Gastrocnemius medialis (tissue), 4 donors: ENCODE data around the gene LRRC15. TPM values are rescaled to one million over a fixed set of nuclear protein-coding genes. Genes with fewer than 3 reads are reported as not detected.

ENCODE experiments used
- ATAC-seq, 2 donors: fragments of 150-250 bp; one replicate each; pipeline ENCODE4 v1.9.1; 2016
- DNase-seq, 2 donors: peaks; one replicate each; pipeline ENCODE4 v3.0.0-alpha.2; 2019
- H3K27ac ChIP-seq, 4 donors: fragments of 200-600 bp; sonication (generic); 1 replicate in 1 of 4; 2 replicates in 3 of 4; pipeline ENCODE4 v1.5.1; 2016 to 2018; ENCODE audit warnings: mild to moderate bottlenecking in 2 of 4, moderate library complexity in 1 of 4
- H3K27me3 ChIP-seq, 3 donors: fragments of 200-600 bp; sonication (generic) in 2 of 3; 1 replicate in 1 of 3; 2 replicates in 2 of 3; pipeline versions ENCODE4 v1.5.1 to v1.6.0; 2016 to 2019; ENCODE audit warnings: mild to moderate bottlenecking in 1 of 3, moderate library complexity in 1 of 3
- H3K36me3 ChIP-seq, 2 donors: fragments of 200-600 bp; sonication (generic) in 1 of 2; one replicate each; pipeline ENCODE4 v1.5.1; 2017 to 2018
- H3K4me1 ChIP-seq, 2 donors: fragments of 200-600 bp; sonication (generic) in 1 of 2; one replicate each; pipeline ENCODE4 v1.5.1; 2016 to 2017; ENCODE audit warnings: mild to moderate bottlenecking in 2 of 2
- H3K4me3 ChIP-seq, 4 donors: fragments of 200-600 bp; sonication (generic) in 3 of 4; 1 replicate in 1 of 4; 2 replicates in 3 of 4; pipeline ENCODE4 v1.5.1; 2016 to 2019; ENCODE audit warnings: mild to moderate bottlenecking in 2 of 4
- H3K9me3 ChIP-seq, 3 donors: fragments of 200-600 bp; sonication (generic) in 2 of 3; 1 replicate in 1 of 3; 2 replicates in 2 of 3; pipeline ENCODE4 v1.5.1; 2016 to 2019
- CTCF ChIP-seq, 5 experiments: fragments of 450-650 bp in 3 of 5; fragments of 200-600 bp in 2 of 5; sonication (generic) in 2 of 5; IDR thresholded peaks in 4 of 5; conservative IDR thresholded peaks in 1 of 5; 1 replicate in 4 of 5; 2 replicates in 1 of 5; pipeline ENCODE4 v1.5.1; 2016 to 2019; ENCODE audit warnings: antibody characterized with exemption in 5 of 5, mild to moderate bottlenecking in 3 of 5, moderate library complexity in 3 of 5
- POLR2A ChIP-seq, 2 donors: fragments of 450-650 bp; IDR thresholded peaks; one replicate each; pipeline ENCODE4 v1.6.1; 2017; ENCODE audit warnings: antibody characterized with exemption in 2 of 2, mild to moderate bottlenecking in 2 of 2, moderate library complexity in 2 of 2
- in situ Hi-C, 4 donors: fragments of 200-750 bp; cut with MboI; loops; one replicate each; pipeline versions ENCODE4 v1.15.0 to v1.8.0; 2017; ENCODE audit warnings: low sequenced_read_pairs in 4 of 4
- intact Hi-C: fragments of 100-400 bp; cut with DNase I; formaldehyde crosslinking; loops from one replicate; pipeline ENCODE4 v1.15.1; 2023; ENCODE audit warnings: low total_unique reads
- total RNA-seq, 4 donors: library from RNA; depleted of rRNA; stranded (reverse); fragments of >200 nt; gene quantifications; one replicate each; pipeline versions ENCODE4 v1.1.0 to v1.2.3, GENCODE V29; 2016

The LRRC15 gene
- total RNA-seq, 4 donors from 2014 or later, result 0.05 TPM; not detected in 3

GRCh38 chr3:194322678-194323211, 46.8 kb downstream of the LRRC15 start:
- peak; percentile 49 to 61 for DNase-seq
- Histone ChIP-seq H3K27ac (peak overlapping the region in 1 of 4 donors; percentile 90), H3K9me3 (no peaks in the 10 kb centered on the region), H3K4me3 (no peak overlapping the region), H3K36me3 (no peaks in the 10 kb centered on the region), H3K4me1 (peaks cover 7 to 10% of the 10 kb centered on the region in 2 donors), H3K27me3 (peaks cover 0 to 5% (median 2%) of the 10 kb centered on the region in 3 donors)
- in situ Hi-C loops, result loop anchor here in 1 of 4 donors (10.0 kb wide), 1 partner anchor 258 kb away; no protein-coding TSS in a partner anchor
- TF ChIP-seq CTCF (IDR thresholded peaks at IDR 0.05 in 4 of 5, conservative IDR thresholded peaks at IDR 0.05 in 1 of 5) (no peak), POLR2A (IDR thresholded peaks at IDR 0.05) (no peak)
- intact Hi-C loops, result loop anchor here (2.0 to 5.0 kb wide), 4 partner anchors 46 to 325 kb away; no protein-coding TSS in a partner anchor
- ATAC-seq, result peak; percentile 15 to 24

DNA sequence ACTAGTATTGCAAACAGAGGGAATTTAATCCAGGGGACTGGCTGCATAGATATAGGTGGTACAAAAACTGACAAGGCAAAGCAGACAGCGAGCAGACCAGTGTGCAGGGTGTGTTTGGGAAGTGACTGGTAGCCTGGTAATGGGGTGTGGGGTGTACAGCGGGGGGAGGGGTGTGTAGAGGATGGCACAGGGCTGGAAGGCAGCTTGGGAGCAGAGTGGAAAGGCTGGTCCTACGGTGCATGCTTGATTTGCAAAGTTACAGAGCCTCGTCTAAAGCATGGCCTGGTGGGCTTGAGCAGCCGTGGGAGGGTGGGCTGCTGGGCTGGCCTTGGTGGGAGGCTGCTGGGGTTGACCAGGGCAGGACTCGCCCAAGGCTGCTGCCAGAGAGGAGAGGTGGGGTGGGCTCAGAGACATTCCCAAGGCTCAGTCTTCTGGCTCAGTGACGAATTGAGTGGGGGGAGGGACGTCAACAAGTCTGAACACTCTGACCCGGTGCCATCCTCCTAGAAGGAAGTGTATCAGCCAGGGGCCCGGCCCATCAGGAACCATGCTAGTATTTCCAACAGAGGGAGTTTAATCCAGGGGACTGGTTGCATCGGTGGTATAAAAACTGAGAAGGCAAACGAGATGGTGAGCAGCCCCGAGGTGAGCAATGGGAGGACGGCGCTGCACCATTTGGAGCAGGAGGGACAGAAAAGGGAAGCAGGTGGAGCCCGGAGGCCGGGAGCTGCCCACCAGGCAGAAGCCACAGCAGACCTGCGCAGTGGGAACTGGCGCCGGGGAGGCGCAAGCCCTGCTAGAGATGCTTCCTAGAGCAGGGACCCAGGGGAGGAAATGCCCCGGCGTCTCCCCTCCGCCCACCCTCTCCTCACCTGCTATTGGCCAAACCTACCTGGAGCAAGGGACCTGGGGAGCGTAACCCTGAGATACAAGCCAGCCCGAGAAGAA, 47.6 kb downstream of the LRRC15 start:
- TF ChIP-seq POLR2A (IDR thresholded peaks at IDR 0.05) (no peak), CTCF (IDR thresholded peaks at IDR 0.05 in 4 of 5, conservative IDR thresholded peaks at IDR 0.05 in 1 of 5) (no peak)
- Histone ChIP-seq H3K4me1 (peaks cover 7 to 10% of the 10 kb centered on the region in 2 donors), H3K4me3 (no peak overlapping the region), H3K27me3 (peaks cover 0 to 5% (median 5%) of the 10 kb centered on the region in 3 donors), H3K36me3 (no peaks in the 10 kb centered on the region), H3K27ac (no peak overlapping the region), H3K9me3 (no peaks in the 10 kb centered on the region)
- DNase-seq (no peak), ATAC-seq (no peak)
- in situ Hi-C loops, result loop anchor here in 1 of 4 donors (10.0 kb wide), 1 partner anchor 257 kb away; no protein-coding TSS in a partner anchor
- intact Hi-C loops, result loop anchor here (2.0 to 5.0 kb wide), 4 partner anchors 45 to 325 kb away; no protein-coding TSS in a partner anchor

GRCh38 chr3:194320744-194321243, 48.7 kb downstream of the LRRC15 start:
- H3K27me3 ChIP-seq, result peaks cover 0 to 6% (median 5%) of the 10 kb centered on the region in 3 donors
- no peaks in the 10 kb centered on the region for H3K9me3 ChIP-seq
- in situ Hi-C loops (loop anchor here in 1 of 4 donors (10.0 kb wide), 1 partner anchor 256 kb away; no protein-coding TSS in a partner anchor), intact Hi-C loops (loop anchor here (5.0 kb wide), 2 partner anchors 253 to 323 kb away; no protein-coding TSS in a partner anchor)
- H3K4me3 ChIP-seq, result no peak overlapping the region
- peaks cover 7 to 11% of the 10 kb centered on the region in 2 donors for H3K4me1 ChIP-seq
- ATAC-seq (no peak), DNase-seq (no peak)
- TF ChIP-seq CTCF (IDR thresholded peaks at IDR 0.05 in 4 of 5, conservative IDR thresholded peaks at IDR 0.05 in 1 of 5), result no peak
- TF ChIP-seq POLR2A (IDR thresholded peaks at IDR 0.05), result no peak
- H3K36me3 ChIP-seq, result no peaks in the 10 kb centered on the region
- no peak overlapping the region for H3K27ac ChIP-seq

- in situ Hi-C loops, result loop anchor here in 1 of 4 donors (10.0 kb wide), 1 partner anchor 255 kb away; no protein-coding TSS in a partner anchor
- intact Hi-C loops, result loop anchor here (5.0 kb wide), 2 partner anchors 253 to 323 kb away; no protein-coding TSS in a partner anchor
- Histone ChIP-seq H3K27ac (no peak overlapping the region), H3K27me3 (peaks cover 0 to 9% (median 6%) of the 10 kb centered on the region in 3 donors), H3K4me3 (no peak overlapping the region), H3K36me3 (no peaks in the 10 kb centered on the region), H3K4me1 (peaks cover 11 to 18% of the 10 kb centered on the region in 2 donors), H3K9me3 (no peaks in the 10 kb centered on the region)
- no peak for ATAC-seq
- DNase-seq, result no peak
- TF ChIP-seq CTCF (IDR thresholded peaks at IDR 0.05 in 4 of 5, conservative IDR thresholded peaks at IDR 0.05 in 1 of 5) (no peak), POLR2A (IDR thresholded peaks at IDR 0.05) (no peak)
Measured at GRCh38 chr3:194320100-194320499, 49.4 kb downstream of the LRRC15 start.
